Stimulated activated CD4-positive, alpha-beta T cell treated with anti-CD3 and anti-CD28 coated beads, Interleukin-1b, Interleukin-23, amount 100 ng/mL, for 1 hour (primary cell): ENCODE results near the gene MYO7A.

Source experiments
- DNase-seq, 2 donors: peaks; one replicate each; pipeline ENCODE4 v3.0.0-alpha.2; 2020; ENCODE audit warnings: low read depth in 2 of 2

MYO7A gene

DNA sequence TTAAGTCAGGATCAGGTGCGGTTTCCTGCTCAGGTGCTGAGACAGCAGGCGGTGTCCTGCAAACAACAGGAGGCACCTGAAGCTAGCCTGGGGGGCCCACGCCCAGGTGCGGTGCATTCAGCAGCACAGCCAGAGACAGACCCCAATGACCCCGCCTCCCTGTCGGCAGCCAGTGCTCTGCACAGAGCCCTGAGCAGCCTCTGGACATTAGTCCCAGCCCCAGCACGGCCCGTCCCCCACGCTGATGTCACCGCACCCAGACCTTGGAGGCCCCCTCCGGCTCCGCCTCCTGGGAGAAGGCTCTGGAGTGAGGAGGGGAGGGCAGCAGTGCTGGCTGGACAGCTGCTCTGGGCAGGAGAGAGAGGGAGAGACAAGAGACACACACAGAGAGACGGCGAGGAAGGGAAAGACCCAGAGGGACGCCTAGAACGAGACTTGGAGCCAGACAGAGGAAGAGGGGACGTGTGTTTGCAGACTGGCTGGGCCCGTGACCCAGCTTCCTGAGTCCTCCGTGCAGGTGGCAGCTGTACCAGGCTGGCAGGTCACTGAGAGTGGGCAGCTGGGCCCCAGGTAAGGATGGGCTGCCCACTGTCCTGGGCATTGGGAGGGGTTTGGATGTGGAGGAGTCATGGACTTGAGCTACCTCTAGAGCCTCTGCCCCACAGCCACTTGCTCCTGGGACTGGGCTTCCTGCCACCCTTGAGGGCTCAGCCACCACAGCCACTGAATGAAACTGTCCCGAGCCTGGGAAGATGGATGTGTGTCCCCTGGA, at the start of gene MYO7A:
MYO7A (plus strand) TSS at position 327 of the 772 bp plus-strand sequence. CDS start 2,389 bp downstream, outside the sequence.
- DNase-seq = no peak

DNA sequence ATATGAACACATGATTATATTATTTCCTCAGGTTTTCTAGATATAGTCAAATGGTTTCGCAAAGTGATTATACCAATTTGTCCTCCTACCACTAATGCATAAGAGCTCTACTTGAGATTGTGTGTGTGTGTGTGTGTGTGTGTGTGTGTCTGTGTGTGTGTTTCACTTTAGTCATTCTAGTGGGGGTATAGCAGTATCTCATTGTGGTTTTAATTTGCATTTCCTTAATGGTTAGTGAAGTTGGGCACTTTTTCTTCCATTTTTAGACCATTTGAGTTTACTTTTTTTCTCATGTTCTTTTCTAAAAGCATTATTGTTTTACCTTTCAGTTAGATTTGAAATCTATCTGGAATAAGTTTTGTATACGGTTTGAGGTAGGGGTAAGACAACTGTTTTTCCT, 48.4 kb upstream of the MYO7A start:
- no peak for DNase-seq

DNA sequence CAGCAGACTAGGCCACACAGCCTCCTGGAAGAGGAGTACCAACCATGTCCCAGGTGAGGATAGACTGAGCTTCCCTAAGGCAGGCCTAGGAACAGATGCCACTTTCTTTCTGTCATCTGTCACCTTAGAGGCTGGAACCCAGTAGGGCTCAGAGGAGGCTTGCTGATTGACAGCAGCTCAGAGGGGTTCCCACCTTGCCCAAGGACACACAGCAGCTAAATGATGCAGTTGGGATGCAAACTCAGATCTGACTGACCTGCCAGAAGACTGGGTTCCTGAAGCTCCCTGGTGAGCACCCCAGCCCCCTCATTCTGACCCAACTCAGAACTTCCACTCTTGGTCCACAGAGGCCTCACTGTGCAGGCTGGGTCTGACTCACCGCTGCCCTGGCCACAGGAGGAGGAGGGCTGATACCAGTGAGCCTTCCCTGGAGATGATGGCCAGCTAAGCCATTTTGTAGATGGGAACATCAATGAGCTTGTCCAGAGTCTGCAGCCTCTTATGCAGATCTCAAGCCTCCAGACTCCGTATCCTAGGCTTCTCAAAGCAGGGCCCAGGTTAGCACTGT, 47.3 kb upstream of the MYO7A start:
- no peak for DNase-seq

DNA sequence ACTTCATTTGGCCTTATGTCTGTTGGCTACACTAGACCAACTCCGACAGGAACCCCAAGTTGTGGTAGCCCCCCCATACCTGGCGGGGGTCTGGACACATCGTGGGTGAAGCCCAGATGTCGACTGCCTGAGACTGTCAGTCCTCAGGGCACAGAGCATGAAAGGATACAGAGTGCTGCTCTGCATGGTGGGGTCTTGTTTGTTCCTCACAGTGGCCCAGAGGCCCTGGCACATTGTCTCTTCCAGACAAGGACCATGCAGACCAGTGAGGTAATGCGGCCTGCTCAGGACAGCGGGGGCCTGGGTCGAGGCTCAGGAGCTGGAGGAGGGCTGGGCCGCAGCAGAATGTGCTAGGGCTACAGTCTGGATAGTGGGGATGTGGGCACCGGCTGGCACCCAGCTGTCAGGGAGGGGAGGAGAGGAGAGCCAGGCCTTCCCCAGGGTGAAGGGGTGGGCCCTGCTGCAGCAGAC, 46.6 kb upstream of the MYO7A start:
- no peak for DNase-seq

DNA sequence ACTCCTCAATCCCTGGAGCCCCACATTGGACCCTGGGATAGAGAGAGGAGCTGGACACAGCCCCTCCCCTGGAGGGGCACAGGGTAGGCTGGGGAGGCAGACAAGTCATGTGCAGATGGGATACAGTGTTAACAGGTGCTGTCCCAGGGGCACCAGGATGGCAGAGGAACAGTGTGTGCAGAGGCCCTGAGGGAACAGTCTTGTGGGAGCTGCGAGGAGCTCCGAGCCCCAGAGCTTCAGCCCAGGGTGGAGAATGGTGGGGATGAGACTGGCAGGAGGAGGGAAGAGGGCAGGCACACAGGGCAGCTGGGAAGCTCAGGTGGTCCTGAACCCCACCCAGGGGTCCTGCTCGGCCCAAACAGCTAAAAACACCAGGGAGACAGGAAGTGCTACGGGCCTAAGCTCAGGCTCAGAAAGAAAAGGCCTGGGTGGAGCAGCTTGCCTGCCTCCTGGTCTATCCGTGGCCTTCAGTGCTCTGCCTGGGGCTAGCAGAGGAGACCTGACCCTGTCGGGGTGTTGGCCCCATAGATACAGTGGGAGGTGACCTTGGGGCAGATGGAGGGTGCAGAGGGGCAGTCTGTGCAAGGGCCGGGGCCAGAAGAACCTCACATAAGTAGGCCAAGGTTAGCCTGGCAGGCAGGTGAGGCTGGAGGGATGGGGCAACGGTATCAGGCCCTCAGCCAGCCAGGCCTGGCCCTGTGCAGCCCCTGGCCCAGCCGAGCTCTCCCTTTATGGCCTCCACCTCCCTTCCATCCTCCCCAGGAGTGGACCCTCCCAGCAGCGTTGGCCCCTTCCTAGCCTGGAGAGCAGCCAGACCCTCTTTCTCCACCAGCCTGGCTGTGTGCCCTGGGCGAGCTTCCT, 45.8 kb upstream of the MYO7A start:
- DNase-seq = no peak

DNA sequence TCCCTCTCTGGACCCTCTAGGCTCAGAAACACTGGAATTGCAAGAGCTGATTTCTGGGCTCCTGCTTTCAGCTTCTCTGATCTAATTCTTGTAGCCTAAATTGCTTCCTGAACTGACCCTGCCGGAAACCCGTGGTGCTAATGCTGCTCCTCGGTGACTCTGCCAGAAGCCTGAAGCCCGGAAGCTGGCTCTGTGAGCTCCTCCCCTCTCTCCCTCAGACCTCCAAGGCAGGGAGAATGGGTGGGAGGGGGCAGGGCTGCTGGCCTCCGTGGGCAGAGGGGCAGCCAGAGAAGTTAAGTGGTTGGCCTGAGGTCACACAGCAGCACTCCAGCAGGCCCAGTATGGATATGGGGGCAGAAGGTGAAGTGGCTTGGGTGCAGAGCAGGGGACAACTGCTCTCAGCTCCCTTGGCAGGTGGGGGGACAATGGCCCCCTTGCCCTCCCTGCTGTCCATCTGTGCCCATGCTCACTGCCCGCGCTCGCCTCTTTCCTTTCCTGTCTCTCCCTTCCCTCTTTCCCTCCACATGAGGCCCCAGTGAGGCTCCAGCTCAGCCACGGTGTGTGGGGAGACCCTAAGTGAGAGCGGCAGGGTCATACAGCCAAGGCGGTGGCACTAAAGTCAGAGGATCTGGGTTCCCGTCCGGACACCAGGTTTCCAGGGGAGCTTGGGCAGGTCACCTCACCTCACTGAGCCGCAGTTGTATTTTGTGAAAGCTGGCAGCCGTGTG, 45.0 kb upstream of the MYO7A start:
- peak in 1 of 2 donors; percentile 10 for DNase-seq

DNA sequence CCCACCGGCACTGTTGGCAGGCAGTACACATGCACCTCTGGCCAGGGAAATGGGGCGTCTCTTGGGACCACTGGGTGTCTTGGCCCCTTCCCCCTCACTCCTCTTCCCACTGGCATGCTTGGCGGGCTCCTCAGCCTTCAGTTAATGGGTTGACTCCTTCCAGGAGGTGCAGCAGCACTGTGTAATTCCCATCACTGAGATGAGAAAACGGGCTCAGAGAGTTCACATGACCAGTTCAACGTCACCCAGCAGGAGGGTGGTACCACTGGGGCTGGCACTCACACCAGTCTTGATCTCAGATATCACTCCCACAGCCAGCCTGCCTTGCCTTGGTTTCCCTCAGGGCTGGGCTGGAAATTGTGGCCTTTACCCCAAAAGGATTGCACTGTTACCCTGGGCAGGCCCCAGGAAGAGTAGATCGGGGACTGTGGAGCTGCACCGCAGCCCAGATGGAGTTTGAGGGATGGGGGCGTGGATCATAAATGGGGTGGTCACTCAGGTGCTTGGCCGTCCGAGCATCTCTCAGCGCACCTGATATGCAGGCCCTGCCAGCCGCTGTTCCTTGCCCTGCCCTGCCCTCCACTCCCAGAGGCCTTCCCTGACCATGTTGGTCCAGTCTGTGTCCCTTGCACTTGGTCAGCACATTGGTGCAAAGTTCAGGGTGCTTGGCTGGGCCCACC, 44.3 kb upstream of the MYO7A start:
- no peak for DNase-seq

DNA sequence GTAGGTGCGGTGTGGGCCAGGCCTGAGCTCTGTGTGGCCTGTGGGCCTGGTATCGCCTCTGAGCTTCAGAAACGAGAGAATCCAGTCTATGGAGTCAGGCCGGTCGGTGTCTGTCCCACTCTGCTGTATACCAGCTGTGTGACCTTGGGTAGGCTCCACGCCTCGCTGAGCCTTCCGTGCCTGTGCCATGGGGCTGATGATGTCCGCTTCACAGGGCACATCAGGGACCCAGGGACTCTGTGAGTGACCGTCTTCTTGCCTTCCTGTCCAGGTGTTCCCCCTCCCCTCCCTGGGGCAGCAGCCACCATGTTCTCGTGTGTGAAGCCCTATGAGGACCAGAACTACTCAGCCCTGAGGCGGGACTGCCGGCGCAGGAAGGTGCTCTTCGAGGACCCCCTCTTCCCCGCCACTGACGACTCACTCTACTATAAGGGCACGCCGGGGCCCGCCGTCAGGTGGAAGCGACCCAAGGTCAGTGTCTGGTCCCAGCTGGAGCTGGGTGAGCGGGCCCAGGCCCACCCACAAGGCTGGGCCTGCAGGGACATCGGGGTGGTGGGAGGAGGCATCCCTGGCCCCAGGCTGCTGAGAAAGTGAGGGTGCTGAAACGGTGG, 43.4 kb upstream of the MYO7A start:
- DNase-seq = no peak

DNA sequence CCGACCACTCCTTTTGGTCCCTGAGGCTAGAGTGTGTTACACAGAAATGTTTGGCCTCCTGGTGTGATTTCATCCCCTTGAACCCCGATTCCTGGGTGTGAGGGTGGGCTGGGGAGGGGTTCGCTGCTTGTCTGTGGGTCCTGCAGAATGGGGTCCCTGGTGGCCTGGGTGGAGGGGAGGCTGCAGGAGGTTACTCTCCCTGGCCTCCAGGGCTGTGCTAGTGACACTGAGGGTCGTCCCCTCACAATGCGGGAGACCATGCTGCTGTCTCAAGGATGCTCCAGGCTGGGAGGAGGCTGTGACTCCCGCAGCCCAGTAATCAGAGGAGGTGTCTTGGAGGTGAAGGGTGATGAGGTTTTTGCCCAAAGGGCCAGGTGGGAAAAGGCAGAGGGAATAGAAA, 42.4 kb upstream of the MYO7A start:
- no peak for DNase-seq

DNA sequence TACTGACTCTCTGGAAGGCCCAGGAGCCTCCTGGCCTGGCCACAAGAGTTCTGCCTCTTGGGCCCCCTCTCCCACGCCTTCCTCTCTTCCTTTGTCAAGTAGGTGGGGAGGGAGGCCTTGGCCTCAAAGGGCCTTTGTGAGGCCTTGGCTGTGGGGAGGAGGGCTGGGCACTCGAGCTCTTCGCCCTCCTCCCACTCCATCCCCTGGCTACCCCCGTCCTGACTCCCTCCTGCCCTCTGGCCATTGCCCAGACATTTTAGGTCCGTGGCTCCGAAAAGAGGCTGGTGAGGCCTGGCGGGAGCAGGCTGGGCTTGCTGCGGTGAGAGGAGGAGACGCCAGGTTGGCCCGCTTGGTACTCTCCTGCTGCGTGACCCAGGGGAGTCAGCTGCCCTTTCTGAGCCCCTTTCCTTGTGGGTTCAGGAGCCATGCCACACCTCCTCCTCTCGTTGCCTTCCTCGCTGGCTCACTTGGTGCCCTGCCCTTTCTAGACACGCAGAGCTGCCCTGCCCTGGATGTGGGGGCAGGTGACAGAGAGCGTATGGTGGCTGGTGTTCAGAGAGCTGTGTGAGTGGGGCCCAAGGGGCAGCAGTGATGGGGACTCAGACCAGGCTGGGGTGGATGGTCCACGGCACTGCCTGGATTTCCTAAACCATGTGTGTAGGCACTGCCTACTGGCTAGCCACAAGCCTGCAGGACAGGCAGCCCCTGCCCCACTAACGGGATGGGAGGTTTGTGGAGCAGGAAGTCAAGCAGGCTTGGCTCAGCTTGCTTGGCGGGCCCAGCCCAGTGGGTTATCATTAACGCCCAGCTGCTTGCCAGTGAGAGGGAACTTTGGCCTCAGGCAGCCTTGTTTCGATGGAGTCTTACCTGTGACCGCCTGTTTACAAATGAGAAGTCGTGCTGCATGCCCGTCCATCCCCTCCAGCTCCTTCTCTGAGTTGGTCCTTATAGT, 41.2 kb upstream of the MYO7A start:
- no peak for DNase-seq

DNA sequence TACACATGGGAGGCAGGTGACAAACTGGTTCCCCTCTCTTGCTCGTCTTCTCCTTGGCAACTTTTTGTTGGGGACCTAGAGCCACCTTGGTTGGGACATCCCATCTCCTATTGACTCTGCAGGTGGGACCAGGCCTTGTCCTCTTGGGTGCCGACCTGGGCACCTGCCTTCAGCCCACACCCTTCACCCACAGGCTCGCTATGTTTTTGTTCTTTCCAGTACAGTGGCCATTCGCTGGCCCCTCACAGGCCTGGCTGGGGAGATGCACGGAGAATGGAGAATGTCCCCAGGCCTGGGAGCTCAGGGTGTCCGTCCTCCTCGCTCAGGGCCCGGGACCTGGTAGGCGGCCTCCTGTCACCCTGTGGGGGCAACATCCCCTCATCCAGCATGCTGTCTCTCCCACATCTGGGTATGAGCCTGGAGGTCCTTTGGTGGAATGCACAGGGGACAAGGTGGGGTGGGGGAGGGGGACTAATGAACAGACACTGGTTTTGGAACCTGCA, 40.3 kb upstream of the MYO7A start:
- DNase-seq = no peak

DNA sequence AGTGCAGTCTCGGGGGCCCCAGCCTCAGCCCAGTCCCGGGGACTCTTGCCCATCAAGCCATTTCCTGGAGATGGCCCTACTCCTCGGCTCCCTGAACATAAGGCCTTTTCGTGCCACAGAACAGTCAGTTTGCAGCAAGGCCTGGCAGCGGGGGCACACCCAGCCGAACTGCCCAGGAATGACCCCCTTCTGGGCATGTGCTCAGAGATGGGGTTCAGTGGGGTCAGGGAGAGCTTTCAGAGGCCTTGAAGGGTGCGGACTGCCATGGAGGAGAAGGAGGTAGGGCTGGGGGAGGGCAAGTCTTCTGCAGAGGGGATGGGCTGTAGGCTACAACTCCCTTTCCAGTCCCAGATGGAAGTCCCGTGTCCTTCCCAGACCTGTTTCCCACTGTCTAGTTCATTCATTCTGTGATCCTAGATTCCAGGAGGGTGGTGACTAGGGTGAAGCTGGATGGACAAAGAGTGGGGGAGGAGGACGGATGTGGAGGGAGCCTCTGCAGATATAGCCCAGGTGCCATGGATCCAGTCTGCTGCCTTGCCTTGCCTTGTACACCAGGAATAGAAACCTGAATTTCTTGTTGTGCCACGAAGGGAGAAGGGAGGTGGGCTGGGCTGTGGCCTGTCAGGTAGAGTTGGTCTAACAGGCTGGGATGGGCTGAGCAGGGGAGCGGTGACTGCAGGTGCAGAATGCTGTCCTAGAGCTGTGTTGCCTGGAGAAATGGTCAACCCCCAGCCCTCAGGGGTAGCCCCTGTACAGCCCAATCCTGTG, 39.6 kb upstream of the MYO7A start:
- DNase-seq = no peak

DNA sequence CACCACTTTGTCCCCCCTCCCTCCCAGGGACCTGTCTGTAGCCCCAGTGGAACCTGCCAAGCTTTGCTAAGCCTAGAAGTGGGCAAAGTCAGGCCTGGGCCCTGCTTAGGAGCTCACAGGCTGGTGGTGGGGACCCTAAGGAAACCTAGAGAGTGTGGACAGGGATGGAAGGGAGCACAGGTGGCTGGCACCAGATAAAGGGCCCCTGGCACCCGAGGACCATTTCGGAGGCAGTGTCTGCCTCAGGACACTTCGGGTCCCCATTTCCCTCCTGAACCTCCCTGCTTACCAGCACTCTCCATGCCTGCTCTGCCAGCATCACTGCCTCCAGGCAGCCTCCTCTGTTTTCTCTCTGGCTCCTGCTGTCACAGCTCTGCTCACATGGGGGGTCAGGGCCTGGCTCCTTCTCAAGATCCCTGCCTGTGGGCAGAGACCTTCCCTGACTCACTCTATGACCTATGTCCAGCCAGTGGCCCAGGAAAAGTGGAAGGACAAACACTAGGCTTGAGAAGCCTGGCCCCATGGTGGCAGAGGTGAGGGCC, 39.0 kb upstream of the MYO7A start:
- no peak for DNase-seq

DNA sequence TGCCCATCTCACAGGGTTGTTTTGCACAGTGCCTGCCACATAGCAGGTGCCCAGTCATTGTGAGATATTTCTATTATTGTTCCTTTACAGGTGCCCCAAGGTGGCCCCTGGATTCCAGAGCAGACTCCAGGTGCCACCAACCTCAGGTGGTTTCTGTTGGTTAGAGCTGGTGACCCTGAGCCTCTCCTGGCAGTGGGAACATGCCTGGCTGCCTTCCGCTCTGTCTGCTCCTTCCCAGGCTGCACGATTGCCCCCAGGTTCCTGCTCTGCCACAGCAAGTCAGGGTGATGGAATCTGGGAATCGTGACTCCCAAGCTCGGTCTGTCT, 38.0 kb upstream of the MYO7A start:
- no peak for DNase-seq

DNA sequence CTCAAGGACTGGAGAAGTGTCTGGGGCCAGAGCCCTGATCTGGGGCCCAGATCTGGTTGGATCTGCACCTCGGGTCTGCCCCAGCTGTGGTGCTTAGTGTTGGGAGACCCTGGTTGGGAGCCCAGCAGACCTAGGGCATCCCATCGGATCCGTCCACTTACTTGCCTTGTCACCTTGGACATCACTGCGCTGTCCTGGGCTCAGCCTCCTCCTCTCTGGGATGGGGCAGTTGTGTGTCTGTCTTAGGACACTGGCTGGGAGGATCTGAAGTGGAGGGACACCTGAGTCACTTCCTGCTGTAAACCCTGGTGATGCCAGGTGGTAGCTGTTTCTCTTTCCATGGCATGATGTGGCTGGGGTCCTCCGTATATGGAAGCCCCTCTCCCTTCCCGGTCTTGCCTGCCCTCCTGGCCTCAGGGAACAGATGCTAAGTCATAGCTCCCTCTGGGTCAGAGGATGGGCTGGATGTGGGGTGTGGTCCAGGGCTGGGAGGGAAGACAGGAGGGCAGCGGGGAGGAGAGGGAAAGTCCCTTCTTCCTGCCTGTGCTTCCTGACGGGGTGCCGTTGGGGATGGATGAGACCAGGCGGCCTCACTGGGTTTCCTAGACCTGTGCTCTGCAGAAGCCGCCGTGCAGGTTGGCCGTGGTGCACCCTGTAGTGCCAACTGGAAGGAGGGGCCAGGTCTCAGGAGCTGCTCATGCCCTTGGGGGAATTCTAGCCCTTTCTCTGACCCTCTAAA, 37.5 kb upstream of the MYO7A start:
- no peak for DNase-seq

DNA sequence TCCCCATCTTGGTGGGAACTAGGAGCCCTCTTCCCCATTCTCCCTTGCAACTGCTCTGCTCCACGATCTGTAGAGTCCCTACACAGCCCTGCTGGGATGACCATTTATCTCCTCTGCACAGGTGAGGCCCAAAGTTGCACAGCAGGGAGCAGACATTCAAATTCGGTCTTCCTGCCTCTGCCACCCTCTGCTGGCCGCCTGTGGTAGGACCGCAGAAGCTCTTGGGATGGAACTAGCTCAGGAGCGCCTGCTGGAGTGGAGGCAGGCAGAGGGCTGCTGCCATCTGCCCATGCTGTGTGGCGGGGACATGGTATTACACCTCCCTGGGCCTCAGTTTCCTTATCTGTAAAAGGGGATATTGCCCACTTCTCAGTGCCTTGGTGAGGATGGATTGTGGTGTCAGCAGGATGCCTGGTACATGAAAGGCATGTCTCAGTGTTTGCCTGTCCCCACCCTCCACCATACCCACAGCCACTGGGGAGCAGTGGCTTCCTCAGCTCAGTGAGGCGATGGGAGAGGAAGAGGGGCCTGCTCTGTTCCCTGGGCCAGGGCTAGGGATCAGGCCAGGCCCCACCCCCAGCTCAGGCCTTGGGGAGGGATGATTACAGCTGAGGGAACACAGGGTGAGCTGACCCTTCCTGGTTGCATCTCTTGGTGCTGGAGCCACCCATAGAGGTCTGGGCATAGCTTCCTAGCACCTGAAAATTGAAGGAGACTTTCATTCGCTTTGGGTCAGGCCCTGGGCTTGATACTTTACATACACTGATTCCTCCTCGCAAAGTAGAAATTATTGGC, 36.7 kb upstream of the MYO7A start:
- peak; percentile 51 to 56 for DNase-seq

DNA sequence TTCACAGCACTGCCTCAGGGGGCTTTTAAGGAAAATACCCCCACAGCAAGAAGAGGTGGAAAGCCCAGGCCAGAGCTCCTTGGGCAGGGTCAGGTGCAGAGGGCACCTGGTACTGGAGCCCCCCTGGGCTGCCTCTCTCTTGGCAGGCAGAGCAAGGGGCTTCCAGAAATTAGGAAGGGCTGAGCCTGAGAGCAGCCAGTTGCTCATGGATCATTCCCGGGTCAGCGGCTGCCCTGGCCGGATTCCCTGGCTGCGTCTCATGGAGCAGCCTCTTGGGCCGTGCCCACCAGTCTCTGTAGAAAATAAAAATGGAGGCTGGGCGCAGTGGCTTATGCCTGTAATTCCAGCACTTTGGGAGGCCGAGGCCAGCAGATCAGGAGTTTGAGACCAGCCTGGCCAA, 35.7 kb upstream of the MYO7A start:
- DNase-seq = no peak
